Right ventricle myocardium inferior (tissue), 1 donor: ENCODE measurements around the gene MAN1A2. TPM values are rescaled to one million over a fixed set of nuclear protein-coding genes. Genes with fewer than 3 reads are reported as not detected.
"Not testable (repeated sequence)": the region's sequence is repeated elsewhere in the genome, so short reads cannot be mapped to it uniquely, and the experiment has no call there.

Experiments used
- ATAC-seq: fragments of 200-7000 bp; cut with Tn5 transposase; one replicate; pipeline ENCODE4 v1.9.1; 2020; ENCODE audit warnings: mild to moderate bottlenecking, moderate library complexity
- DNase-seq: peaks from one replicate; pipeline ENCODE4 v3.0.0; 2021; ENCODE audit errors: missing footprints
- intact Hi-C: fragments of 100-400 bp; cut with DNase I; formaldehyde crosslinking; loops from one replicate; pipeline ENCODE4 v1.11.0; 2022
- total RNA-seq: library from RNA; stranded (reverse); fragmentation: NEBNext Ultra II Directional; extraction: Animal tissue kit (Norgen Biotek cat#: 25700); gene quantifications from one replicate; pipeline ENCODE4 v1.2.1, GENCODE V29; 2021
- donor health status: DM: no; HTN: yes; CAD: no; lungs with severe emphysema.

Gene MAN1A2
- total RNA-seq, 1 donor from 2014 or later: 24.6 TPM

- DNase-seq, ATAC-seq, intact Hi-C loops: not testable (repeated sequence)
Measured at GRCh38 chr1:117357833-117358603, 9.2 kb upstream of the MAN1A2 start.

GRCh38 chr1:117358604-117358887 is 8.7 kb upstream of the MAN1A2 start:
- ATAC-seq, DNase-seq, intact Hi-C loops: not testable (repeated sequence)

- DNase-seq (no peak), ATAC-seq (no peak)
- intact Hi-C loops: no loop called here
Measured at GRCh38 chr1:117359561-117360289, 7.5 kb upstream of the MAN1A2 start.

- DNase-seq: no peak
- intact Hi-C loops: no loop called here
- no peak for ATAC-seq
Measured at GRCh38 chr1:117362986-117363385, 4.3 kb upstream of the MAN1A2 start.

GRCh38 chr1:117363571-117364048 is 3.6 kb upstream of the MAN1A2 start:
- intact Hi-C loops: no loop called here
- no peak for DNase-seq
- no peak for ATAC-seq

- ATAC-seq: no peak
- intact Hi-C loops: no loop called here
Measured at GRCh38 chr1:117364240-117364639, 3.0 kb upstream of the MAN1A2 start.

GRCh38 chr1:117365350-117366176 is 1.7 kb upstream of the MAN1A2 start:
- intact Hi-C loops: loop anchor here (5.0 kb wide), 1 partner anchor 243 kb away; the partner anchor contains the start of gene TRIM45
- DNase-seq (no peak), ATAC-seq (no peak)

More at GRCh38 chr1:117364240-117364639, 3.0 kb upstream of the MAN1A2 start:
- no peak for DNase-seq

- intact Hi-C loops: loop anchor here (5.0 kb wide), 1 partner anchor 244 kb away; the partner anchor contains the start of gene TRIM45
- DNase-seq (peak; percentile 92), ATAC-seq (peak; percentile 90)
Measured at GRCh38 chr1:117366177-117367045, 838 bp upstream of the MAN1A2 start.

- DNase-seq (no peak), ATAC-seq (no peak)
- intact Hi-C loops: loop anchor here (5.0 kb wide), 1 partner anchor 246 kb away; the partner anchor contains the start of gene TRIM45
Measured at GRCh38 chr1:117368116-117369108, 1.2 kb downstream of the MAN1A2 start.

GRCh38 chr1:117370071-117370470 is 2.8 kb downstream of the MAN1A2 start:
- no peak for ATAC-seq
- intact Hi-C loops: no loop called here
- DNase-seq: no peak

- intact Hi-C loops: no loop called here
- ATAC-seq (no peak), DNase-seq (no peak)
Measured at GRCh38 chr1:117370509-117370908, 3.3 kb downstream of the MAN1A2 start.

GRCh38 chr1:117371441-117372151 is 4.3 kb downstream of the MAN1A2 start:
- DNase-seq (no peak), ATAC-seq (no peak)
- intact Hi-C loops: no loop called here

- ATAC-seq (no peak), DNase-seq (no peak)
- intact Hi-C loops: no loop called here
Measured at GRCh38 chr1:117372863-117373412, 5.7 kb downstream of the MAN1A2 start.

- ATAC-seq (no peak), DNase-seq (no peak)
- intact Hi-C loops: no loop called here
Measured at GRCh38 chr1:117373932-117374331, 6.7 kb downstream of the MAN1A2 start.

GRCh38 chr1:117375327-117375726 is 8.1 kb downstream of the MAN1A2 start:
- intact Hi-C loops: no loop called here
- DNase-seq (no peak), ATAC-seq (no peak)

GRCh38 chr1:117387060-117387633 is 19.9 kb downstream of the MAN1A2 start:
- ATAC-seq (no peak), DNase-seq (no peak)
- intact Hi-C loops: no loop called here
